Measurements from ENCODE around the gene TGFB2.
"Not testable (repeated sequence)": the region's sequence is repeated elsewhere in the genome, so short reads cannot be mapped to it uniquely, and the experiment has no call there.

TGFB2 gene

DNA sequence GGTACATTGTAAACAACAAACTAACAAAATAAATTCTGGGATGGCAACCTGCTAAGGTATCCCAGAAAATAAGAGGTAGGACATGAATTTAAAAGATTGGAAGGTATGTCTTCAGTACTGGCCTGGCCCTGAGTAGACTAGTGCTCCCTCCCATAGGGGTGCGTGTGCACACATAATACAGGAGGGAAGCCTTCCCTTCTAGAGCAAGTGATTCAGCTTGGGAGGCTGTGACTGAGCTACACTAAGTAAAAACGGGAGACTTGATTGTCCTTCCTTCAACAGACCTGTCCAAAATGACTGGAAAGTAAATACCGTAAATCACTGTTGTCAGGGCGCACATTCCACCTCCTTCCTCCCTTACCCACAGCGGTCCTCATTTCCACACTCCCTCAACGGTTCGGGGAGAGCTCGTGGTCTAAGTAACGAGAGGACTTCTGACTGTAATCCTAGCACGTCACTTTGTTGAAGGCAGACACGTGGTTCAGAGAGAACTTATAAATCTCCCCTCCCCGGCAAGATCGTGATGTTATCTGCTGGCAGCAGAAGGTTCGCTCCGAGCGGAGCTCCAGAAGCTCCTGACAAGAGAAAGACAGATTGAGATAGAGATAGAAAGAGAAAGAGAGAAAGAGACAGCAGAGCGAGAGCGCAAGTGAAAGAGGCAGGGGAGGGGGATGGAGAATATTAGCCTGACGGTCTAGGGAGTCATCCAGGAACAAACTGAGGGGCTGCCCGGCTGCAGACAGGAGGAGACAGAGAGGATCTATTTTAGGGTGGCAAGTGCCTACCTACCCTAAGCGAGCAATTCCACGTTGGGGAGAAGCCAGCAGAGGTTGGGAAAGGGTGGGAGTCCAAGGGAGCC lies at the start of gene TGFB2:
Gene TGFB2 (plus strand): TSS at position 523 of the 859 bp plus-strand sequence. CDS start 1,366 bp downstream, outside the sequence.
- peak; percentile 86 for DNase-seq

DNA sequence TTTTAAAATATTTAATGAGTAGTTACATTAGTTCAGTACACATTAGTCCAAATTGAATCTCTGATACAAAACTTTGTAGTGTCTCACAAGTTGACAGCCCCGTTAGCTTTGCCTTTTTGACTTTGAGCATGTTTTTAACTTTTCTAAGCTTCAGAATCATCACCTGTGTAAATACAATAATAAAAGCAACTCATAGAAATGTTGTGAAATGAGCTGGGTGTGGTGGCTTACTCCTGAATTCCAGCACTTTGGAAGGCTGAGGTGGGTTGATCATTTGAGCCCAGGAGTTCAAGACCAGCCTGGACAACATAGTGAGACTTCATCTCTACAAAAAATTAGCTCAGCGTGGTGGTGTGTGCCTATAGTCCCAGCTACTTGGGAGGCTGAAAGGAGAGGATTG lies 49.0 kb upstream of the TGFB2 start:
- DNase-seq: no peak

DNA sequence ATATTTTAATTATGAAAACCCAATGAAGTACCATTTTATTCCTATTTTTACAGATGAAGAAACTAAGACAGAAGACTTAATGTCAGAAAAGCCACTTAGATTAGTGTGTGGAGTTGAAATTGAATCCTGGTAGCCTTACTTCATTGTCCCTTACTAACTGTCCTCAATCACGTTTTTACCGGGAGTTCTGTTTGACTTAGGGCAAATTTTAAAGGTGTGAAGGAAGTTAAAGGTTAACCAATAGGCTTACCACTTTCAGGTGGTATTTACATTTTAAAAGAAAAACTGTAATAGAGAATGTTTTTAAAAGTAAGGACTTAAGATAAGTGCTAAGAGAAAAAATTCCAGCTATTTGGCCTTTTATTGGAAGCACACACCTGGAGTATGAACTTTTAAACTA lies 47.7 kb upstream of the TGFB2 start:
- no peak for DNase-seq

DNA sequence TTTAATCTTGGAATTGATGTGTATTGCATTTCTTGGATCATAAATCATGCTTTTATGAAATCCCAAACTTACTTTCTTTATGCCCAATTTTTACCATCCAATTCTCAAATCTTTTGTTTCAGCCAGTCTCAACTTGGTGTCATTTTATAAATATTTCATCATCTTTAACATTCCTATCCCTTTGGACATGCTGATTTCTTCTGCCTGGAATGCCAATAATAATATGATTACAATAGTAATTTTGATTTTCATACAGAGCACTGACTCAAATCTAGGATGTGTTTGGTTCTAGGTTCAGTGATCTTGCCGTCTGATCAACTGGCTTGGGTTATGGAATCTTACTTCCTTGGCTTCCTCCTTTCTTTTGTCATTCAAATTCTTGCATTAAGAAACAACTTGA lies 47.3 kb upstream of the TGFB2 start:
- no peak for DNase-seq

DNA sequence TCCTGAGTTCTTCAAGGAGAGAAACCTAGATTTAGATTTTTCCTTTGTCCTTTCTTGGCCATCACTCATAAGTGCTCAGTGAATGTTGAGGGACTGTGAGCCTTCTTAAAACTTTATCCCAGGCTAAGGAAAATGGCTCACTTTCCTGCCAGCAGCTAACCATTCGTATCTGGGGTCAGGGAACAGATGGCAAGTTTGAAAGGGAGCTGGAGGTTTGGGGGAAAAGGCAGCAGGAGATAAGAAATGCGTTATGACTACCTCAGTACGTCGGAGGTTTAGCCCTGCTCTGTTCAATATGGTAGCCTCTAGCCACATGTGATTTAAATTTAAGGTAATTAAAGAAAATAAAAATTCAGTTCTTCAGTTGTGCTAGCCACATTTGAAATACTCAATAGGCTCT lies 46.7 kb upstream of the TGFB2 start:
- DNase-seq: no peak

DNA sequence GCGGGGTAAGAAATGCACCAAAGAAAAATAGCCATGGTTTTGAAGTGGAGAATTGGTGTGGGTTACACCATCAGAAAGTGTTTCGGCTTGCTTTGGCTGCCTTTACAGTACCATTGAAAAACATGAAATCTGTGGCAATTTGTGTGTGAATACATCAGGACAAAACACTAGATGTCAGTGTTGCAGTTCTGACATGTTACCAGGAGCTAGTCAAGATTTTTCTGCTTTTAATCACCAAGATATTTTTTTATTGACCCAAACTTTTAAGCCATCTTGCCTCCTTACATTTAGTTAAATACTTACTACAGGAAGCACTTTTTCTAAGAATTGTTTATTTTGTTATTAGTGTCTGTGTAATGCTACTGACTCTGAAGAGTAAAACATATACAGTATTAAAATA lies 45.7 kb upstream of the TGFB2 start:
- no peak for DNase-seq

DNA sequence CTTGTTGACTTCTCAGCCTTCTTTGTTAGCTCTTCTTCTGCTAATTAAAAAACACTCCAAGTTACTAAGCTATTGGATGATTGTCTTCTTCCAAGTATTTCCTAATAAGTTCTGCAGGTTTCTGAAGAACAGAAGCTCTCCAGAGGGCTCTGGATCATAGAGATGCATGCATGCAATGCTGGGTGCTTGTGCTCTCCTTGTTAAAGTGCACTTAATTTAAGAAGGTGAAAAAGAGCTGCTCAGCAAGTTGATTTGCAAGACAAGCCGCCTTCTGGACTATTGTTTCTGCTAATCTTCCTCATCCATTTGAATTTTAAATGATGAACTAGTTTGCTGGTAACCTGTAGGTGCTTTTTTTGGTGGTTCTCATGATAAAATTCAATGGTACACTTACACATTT lies 43.9 kb upstream of the TGFB2 start:
- DNase-seq: no peak

DNA sequence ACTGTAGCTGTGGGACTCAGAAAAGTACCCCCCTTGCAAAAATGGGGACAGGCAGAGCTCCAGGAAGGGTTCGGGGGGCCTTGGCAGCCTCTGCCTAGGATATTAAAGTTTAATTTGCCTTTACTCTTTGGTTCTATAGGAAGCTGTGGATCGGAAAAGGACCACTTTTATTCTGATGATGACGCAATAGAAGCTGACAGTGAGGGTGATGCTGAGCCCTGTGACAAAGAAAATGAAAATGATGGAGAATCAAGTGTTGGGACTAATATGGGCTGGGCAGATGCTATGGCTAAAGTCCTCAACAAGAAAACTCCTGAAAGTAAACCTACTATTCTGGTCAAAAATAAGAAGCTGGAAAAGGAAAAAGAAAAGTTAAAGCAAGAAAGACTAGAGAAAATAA lies 43.0 kb upstream of the TGFB2 start:
- DNase-seq: no peak

DNA sequence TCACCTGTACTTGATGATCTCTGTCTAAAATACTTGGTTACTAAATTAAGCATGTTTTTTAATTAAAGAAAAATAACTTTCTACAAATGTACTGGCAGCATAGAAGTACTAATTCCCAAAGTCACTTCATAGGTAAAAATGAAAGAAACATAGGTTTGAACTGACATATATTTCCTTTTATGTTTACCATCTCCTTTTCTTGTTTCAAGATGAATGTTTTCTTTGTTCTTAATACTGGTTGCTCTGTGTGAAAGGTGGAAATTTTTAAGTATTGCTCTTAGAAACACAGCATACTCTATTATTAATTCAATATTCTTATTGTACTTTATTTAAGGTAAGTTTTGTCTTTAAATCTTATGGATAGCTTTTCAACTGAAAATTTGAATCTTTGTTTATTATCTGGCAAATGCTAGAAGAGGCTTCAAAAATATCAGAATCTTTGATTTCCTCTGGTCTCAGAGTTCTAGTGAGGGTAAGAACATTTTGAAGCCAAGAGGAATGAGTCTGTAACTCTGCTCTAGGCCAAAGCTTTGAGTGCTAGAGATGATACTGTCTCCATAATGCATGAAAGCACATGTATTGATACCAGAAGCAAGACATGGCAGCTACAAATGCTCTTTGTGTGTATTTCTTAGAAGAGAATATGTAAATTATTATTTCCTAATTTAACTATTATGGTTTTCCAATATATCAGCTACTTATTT lies 41.8 kb upstream of the TGFB2 start:
- DNase-seq: no peak

DNA sequence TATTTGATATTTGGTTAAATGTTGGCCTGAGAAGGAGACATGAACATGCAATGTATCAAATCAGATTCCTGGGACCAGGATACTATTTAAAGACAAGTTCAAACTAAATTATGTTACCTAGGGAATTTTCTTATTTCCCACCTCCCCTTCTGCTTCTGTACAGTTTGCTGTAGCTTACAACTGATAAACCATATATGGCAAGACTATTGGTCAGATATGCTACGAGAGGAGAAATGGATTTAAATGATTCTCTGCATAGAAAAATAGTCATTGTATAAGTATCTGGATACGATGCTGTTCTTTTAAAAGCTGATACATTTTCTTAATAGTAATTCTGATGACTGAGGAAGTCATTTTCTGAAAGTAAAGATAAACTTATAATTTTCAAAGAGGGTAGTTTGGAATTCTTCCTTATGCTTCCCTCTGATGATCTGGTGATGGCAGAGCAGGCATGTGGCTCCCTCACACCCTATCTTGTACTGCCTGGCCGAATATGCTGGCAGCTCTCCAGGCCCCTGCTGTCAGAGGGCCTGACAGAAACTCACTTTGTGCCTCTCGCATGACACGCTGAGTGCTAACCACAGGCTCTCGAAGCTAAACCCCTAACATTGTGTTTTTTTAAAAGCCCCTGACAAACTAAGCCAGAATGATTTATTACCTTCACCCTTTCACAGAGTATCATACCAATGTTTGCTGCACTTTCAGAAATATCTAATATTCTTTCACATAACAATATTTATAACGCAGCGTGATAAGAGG lies 40.7 kb upstream of the TGFB2 start:
- DNase-seq: peak; percentile 45

DNA sequence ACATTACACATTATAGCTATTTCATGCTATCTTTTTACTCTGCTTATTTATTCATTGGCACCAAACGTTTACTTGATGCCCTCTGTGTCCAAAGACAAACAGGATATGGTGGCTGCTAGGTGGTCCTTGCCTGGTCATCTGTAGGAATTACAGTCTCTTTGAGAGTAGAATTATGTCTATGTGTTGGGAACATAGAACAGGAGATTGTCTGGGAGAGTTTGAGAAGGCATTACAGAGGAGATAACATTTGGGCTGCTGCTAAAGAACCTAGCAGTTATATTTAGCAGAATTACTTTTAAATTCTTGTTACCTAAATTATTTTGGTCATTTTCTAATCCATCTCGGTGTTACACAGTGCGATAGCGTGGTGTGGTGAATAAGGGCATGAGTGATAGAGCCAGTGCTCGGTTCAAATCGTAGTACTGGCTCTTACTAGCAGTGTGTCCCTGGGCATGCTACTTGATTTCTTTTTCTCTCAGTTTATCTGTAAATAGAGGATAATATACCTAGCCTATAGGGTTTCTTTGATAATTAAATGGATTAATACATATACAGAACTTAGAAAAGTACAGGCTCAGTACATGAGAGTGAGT lies 39.6 kb upstream of the TGFB2 start:
- no peak for DNase-seq

DNA sequence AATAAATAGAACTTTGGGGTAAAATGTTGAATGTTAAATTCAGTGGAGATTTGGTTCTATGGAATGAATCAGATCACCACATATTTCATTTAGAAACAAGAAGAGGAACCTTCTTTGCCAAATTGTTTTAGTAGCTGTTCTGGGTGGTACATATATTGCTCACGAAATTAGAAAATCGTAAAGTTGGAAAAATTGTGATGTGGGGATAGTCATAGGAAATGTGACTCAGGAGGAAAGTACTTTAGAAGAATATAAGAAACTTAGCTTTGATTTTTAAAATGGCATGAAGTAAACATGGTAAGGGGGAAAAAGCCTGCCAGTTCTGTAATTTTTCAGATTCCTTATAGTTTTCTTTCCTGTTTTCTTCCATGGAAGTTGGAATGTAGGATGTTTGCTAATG lies 32.6 kb upstream of the TGFB2 start:
- DNase-seq: no peak

DNA sequence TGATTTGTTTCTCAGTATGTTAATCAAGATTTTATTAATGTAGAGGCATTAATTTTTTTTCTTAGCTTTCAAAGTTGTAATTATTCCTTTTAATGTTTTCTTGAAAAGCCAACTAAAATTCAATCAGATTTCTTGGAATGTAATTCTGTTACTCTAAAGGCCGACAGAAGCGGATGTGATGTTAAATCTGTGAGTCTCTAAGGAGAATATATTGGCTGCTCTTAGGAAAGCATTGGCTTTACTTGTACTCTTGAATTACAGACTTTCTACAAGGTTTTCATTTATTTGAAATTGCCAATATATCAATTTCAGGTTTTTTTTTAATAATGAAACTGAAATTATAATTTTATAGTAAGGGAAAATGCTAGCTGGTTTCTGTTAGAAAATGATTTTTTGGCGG lies 30.8 kb upstream of the TGFB2 start:
- no peak for DNase-seq

DNA sequence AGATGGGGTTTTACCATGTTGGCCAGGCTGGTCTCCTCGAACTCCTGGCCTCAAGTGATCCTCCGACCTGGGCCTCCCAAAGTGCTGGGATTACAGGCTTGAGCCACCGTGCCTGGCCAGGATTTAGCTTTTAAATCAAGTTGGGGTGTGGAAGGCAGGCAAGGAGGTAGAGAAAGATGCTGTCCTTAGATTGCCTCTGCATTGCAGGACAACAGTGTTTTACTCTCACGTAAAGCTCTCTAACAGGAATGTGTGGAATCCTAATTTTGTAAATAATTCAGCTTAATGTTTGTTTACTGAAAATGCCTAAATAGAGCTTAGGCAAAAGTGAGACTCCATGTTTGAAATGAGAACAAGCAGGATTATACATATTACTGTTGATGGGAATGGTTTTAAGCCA lies 29.5 kb upstream of the TGFB2 start:
- no peak for DNase-seq

DNA sequence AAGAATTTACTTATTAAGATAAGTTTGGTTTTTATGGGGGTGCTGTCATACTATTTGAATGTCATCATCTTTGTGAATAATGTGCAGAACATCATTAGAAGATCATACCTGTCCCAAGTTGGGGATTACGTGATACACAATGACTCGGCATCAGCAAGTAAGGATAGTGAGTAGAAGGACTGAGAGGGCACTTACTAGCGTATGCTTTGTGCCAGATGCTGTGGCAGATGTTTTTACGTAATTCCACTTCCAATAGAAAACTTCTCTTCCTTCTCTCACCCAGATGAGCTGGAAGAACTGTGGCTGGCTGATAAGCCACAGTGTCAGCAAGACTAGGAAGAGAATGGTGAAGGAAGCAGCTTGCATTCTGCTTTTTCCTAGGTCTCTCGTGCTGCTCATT lies 28.1 kb upstream of the TGFB2 start:
- DNase-seq: no peak

DNA sequence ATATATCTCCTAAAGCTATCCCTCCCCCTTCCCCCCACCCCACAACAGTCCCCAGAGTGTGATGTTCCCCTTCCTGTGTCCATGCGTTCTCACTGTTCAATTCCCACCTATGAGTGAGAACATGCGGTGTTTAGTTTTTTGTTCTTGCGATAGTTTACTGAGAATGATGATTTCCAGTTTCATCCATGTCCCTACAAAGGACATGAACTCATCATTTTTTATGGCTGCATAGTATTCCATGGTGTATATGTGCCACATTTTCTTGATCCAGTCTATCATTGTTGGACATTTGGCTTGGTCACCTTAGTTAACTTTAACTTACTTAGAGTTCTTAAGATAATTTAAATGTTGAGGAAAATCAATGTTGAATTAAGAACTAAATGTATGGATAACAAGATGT lies 25.0 kb upstream of the TGFB2 start:
- DNase-seq: not testable (repeated sequence)

DNA sequence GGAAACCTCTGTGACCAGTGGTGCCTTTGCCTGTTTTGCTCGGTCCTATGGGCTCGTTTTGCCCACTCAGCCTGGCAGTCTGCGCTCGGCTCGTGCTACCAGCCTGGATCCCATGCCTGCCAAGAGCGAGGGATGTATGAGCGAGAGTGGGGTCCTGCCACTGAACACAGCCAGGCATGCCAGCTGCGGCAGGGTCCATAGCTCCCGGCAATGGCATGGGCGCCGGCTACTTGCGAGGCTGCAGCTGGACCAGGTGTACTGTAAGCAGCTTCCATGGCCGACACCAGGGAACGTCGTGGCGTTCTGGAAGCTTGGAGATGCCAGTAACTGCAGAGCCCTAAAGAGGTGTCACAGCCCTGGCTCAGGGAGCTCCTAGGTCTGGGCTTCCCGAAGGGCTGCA lies 22.4 kb upstream of the TGFB2 start:
- no peak for DNase-seq

DNA sequence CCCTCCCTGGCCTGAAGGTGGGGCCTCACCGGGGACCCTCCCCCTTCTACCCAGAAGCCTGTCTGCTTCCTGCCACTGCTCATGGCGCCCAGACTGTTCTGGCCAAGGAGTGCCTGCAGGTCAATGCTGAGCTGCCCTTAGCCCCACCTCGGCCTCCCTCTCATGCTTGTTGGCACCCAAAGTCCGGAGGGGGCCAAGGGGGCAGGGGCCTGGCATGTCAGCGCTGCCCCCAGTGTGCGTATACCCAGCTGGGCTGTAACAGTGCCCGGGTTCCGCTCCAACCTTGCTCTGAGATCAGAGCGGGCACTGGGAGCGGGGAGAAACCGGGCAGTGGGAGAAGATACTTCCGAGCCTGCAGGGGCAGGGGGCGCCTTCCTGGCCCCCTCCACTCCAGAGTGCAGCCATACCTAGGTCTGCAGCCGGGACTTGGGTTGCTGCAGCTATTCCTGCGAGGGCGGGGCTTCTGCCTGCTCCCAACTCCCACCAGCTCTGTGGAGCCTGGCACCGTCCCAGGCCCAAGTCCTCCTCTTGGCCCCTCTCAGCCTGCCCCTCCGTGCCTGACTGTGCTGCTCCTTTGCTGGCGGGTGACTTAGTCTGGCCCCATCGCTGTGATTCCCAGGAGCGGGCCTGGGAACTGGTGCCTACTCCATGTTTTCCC lies 21.4 kb upstream of the TGFB2 start:
- DNase-seq: no peak

DNA sequence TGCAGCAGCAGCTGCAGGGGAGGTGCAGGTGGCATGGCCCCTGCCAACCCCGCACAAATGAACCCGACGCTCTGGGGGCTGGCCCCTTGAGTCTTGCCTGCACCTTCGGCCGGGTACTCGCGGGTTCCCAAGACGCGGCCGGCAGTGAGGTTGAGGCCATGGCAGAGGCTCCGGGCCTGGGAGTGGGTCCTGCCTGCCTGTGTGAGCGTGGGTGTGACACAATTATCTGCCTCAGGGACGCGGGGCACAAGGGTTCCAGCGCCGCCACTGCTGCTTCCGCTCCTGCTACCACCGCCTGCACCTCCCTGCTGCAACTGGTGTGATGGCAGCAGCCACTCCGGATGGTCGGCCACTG lies 20.9 kb upstream of the TGFB2 start:
- DNase-seq: no peak

DNA sequence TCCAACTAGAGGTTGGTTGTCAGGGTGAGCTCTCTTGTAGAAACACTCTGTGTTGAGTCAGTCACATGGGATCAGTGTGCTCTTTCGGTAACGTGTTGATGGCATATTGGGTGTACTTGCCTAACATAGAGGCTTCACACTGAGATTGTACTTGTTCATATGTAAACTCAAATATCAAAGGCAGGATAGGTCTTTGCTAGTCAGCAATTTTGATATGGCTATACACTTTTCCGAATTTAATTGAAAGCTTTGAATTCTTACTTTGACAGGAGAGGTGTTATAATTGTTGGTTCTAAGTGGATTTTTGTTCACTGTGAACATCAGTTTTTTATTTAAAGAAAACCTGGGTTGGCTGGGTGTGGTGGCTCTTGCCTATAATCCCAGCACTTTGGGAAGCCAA lies 16.4 kb upstream of the TGFB2 start:
- DNase-seq: no peak

DNA sequence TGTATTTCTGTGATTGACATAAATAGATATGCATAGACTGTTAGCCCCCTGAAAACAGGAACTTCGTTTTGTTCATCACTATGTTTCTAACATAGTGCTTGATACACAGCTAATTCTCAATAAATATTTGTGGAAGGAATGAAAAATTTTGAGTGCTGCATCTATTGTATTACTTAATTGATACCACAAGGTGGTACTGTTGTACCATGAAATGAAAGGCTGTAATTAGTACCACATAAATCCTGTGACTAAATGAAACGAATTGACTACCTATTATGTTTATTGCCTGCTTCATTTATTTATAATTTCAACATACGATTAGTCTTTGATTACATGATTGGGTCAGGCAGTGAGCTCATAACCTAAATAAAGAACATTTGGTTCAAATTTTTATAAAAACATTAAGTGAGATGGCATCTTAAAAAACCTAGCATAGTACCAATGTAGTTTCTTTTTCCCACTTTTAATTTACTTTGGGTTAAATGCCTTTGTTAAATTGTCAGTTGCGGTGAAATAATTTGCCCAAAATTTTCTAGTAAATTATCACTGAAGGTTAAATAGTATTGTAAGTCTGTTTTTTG lies 15.0 kb upstream of the TGFB2 start:
- no peak for DNase-seq

DNA sequence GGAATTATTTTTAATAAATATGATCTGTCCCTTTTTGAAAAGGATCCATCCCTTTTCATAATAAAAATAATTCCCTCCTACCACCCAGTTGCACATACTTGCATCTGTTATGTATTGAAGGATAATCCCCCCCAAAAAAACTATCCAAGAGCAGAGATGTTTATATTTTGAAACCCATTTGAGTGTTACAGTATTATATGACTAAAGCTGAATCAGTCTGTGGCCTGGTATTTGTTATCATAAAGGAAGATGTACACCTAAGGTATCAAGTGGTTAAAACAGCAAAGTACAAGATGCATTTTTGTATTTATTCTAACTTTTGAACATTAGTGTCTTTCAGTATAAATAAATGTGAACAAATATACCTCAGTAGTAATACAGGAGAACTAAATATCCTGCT lies 12.7 kb upstream of the TGFB2 start:
- DNase-seq: no peak

DNA sequence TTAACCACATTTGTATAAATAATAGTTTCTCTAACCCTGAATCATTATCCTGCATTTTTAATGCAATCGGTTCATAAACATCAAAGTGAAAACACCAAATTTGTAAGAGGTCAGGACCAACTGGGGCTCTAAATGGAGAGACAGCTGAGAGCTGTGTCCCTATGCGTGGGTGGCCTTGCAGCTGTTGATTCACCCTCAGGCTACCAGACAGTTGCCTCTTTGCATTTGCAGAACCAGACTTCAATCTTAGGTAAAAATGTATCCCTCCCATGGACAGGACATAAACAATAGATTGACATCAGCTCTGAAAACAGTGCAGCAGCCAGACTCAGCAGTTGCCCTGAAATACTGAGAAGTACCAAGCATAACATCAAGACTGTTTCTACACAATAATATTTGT lies 8.8 kb upstream of the TGFB2 start:
- DNase-seq: peak; percentile 52

Measured in right hindlimb (tissue), 1 donor.